Stimulated activated CD8-positive, alpha-beta memory T cell treated with anti-CD3 and anti-CD28 coated beads, Interleukin-7, amount 100 ng/mL, for 24 hours (primary cell): Measurements from ENCODE around the gene UBE3B.

ENCODE experiments used
- DNase-seq: peaks from one replicate; pipeline ENCODE4 v3.0.0-alpha.2; 2020; ENCODE audit warnings: low read depth

UBE3B gene

GRCh38 chr12:109554761-109555160, 77.3 kb downstream of the UBE3B start:
- DNase-seq, result no peak

GRCh38 chr12:109555431-109556315, 78.2 kb downstream of the UBE3B start:
- no peak for DNase-seq

GRCh38 chr12:109557200-109557599, 79.8 kb downstream of the UBE3B start:
- DNase-seq, result no peak

GRCh38 chr12:109557805-109558204, 80.4 kb downstream of the UBE3B start:
- DNase-seq, result no peak

GRCh38 chr12:109558374-109559199, 81.2 kb downstream of the UBE3B start:
- DNase-seq, result no peak

- no peak for DNase-seq
Observed at GRCh38 chr12:109559200-109559505, 81.7 kb downstream of the UBE3B start.

GRCh38 chr12:109559601-109560000, 82.2 kb downstream of the UBE3B start:
- DNase-seq, result no peak

- DNase-seq, result no peak
Observed at GRCh38 chr12:109560867-109561710, 83.7 kb downstream of the UBE3B start.

GRCh38 chr12:109561711-109562030, 84.2 kb downstream of the UBE3B start:
- DNase-seq, result no peak

GRCh38 chr12:109562871-109563270, 85.4 kb downstream of the UBE3B start:
- DNase-seq, result no peak

- DNase-seq, result no peak
Observed at GRCh38 chr12:109563291-109564284, 86.2 kb downstream of the UBE3B start.

GRCh38 chr12:109566424-109566823, 89.0 kb downstream of the UBE3B start:
- no peak for DNase-seq

- no peak for DNase-seq
Observed at GRCh38 chr12:109567296-109567695, 89.9 kb downstream of the UBE3B start.

GRCh38 chr12:109567967-109568366, 90.5 kb downstream of the UBE3B start:
- DNase-seq, result no peak

GRCh38 chr12:109568486-109568885, 91.1 kb downstream of the UBE3B start:
- DNase-seq, result no peak

- no peak for DNase-seq
Observed at GRCh38 chr12:109571773-109572505, 94.5 kb downstream of the UBE3B start.

GRCh38 chr12:109572506-109572845, 95.0 kb downstream of the UBE3B start:
- DNase-seq, result no peak

GRCh38 chr12:109573029-109573913, 95.8 kb downstream of the UBE3B start, which contains the start of the genes MMAB and MVK:
MMAB (minus strand) TSS chr12:109573504; CDS start chr12:109573480, 24 bp downstream.
MVK (plus strand) TSS chr12:109573794; CDS start chr12:109574823, 1,029 bp downstream.
- DNase-seq, result peak; percentile 93

GRCh38 chr12:109573914-109574244, 96.4 kb downstream of the UBE3B start:
- DNase-seq, result no peak

GRCh38 chr12:109575683-109576082, 98.2 kb downstream of the UBE3B start:
- DNase-seq, result no peak
